NCI-H2029 (cell line): Measurements from ENCODE around the gene STX2.
A peak's percentile ranks its signal among the peaks of the same experiment; 100 is the strongest.
"Not testable (repeated sequence)": the region's sequence is repeated elsewhere in the genome, so short reads cannot be mapped to it uniquely, and the experiment has no call there.

Experiments
- DNase-seq: peaks from one replicate; lab custom pipeline; 2025; lab: John Stamatoyannopoulos, UW

Gene STX2

DNA sequence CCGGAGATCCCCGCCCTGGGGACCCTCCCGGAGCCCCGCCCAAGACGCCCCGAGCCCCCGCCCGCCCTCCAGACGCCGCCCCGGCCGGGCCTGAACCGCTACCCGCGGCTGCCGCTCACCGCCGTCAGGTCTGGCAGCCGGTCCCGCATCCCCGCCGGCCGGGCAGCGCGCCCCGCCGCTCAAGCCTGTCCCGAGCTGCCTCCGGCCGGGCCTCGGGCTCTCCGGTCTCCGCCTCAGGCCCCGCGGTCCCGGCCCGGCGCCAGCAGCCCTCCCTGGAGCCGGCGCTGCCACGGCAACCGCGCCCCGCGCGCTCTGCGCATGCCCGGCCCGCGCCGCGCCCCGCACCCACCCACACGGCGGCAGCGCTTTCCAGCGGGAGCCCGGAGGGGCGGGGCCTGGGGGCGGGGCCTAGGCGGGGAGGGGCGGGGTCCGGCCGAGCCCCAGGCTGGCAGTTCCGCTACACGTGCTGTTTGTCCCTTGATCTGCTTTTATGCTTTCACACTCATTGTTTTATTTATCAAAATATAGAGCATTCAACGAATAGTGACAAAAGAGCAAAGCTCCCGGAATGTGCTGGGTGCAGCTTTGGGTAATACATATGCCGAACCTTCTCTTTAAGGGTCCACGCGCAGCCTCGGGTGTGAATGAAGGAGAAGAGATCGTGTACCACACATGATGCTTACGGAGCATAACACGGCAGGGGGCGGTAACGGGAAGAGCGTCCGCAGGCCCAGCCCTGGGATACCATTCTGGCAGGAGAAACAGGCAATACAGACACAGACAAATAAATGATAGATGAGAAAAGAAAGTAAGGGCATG lies at the start of gene STX2:
STX2 (minus strand) TSS at position 300 of the 819 bp plus-strand sequence; CDS start at position 149, 151 bp downstream.
- DNase-seq: peak; percentile 62

DNA sequence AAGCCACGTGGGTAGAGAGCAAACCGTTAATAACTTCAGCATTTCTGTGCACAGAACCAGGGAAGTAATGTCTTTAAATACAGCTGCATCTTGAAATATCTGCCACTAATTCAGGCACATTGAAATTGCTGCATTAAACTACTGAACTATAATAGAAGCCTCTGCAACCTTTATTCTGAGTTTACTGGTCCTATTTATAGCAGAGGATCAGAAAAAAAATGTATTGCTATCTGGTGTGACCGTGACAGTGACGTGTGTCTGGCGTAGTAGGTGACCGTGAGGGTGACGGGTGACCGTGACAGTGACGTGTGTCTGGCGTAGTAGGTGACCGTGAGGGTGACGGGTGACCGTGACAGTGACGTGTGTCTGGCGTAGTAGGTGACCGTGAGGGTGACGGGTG lies 48.1 kb upstream of the STX2 start:
- not testable (repeated sequence) for DNase-seq

DNA sequence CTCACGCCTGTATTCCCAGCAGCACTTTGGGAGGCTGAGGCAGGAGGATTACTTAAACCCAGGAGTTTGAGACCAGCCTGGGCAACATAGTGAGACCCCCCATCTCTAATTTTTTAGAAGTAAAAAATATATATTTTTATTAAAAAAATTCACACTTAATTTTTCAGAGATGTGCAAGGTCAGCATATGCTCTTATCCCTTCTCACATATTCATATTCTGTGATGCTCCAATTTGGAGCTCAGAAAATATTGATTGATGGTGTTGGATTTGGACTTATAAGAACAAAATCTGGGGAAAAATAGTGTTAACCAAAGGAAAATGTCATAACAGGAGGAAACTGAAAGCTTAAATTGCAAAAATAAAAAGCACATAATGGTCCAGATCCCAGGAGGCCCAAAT lies 42.5 kb upstream of the STX2 start:
- no peak for DNase-seq

DNA sequence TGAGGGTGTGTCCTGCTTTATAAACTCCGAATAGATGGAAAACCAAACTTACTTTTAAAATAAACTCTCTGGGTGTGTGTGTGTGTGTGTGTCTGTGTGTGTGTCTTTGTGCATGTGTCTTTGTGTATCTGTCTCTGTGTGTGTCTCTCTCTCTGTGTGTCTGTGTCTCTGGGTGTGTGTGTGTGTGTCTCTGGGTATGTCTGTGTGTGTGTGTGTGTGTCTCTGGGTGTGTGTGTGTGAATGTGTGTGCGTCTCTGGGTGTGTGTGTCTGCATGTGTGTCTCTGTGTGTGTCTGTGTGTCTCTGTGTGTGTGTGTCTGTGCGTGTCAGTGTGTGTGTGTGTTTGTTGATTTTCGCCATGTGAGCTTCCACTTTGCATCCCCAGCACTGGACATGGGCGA lies 42.0 kb upstream of the STX2 start:
- no peak for DNase-seq

DNA sequence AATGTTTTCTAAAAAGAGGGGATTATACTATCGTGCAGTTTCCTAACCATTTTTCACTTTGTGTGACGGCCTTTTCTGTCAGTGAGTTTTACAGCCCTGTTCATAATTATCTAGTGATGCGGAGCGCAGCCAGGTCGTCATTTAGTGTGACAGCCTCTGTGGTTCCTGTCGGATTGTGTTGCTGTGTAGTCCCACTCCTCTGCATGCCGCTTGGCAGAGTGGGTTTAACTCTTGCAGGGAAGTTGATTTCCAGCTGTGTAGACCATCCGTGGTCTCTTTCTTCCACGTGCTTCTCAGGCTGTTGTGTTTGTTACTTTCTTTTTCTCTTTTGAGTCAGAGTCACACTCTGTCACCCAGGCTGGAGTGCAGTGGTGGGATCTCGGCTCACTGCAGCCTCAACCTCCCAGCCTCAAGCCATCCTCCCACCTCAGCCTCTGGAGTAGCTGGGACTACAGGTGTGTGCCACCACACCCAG lies 41.4 kb upstream of the STX2 start:
- DNase-seq: no peak

DNA sequence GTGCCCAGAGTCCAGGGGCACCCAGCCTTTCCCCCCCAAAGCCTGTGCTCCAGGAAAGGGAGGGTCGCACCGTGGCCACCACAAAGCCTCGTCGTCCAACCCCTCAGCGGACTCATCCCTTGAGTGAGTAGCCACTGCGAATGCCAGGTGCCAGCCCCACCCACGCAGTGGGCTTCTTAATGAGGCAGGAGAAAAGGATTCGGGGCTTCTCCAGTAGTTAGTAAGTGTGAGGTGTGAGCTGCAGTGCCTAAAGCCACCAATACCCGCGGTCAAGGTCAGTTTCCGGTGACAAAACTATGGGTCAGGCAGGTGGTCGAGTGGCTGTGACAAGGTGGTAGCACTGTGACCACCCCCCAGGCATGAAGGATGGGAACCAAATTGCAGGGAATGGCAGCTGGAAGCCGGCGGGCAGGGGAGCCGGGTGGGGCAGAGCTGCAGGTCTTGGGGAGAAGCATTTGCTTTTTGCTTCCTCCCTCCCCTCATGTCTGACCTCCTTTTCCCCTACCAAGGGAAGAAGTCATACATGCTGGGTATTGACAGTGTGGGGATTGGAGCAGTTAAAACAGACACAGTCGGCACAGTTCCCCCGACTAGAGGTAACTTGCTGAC lies 40.8 kb upstream of the STX2 start:
- no peak for DNase-seq

DNA sequence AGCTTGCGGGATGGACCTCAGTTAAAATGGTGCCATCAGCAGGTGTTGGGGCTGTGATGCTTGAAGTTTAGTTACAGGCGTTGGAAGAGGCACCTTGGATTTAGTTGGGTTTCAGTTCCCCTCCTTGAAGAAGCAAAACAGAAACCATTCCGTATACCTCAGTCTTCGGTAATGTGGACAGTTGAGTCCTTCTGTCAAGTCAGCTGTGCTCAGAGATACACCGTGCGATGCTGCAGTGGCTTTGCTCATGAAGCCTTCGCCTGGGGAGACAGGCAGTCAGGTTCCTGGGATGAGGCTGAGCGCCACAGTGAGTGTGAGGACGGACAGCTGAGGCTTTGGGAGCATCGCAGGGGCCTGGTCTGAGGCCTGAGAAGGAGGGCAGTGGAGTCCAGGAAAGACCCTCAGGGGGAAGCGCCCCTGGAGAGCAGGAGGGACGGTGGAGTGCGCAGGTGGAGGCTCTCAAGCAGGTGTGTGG lies 40.2 kb upstream of the STX2 start:
- no peak for DNase-seq

DNA sequence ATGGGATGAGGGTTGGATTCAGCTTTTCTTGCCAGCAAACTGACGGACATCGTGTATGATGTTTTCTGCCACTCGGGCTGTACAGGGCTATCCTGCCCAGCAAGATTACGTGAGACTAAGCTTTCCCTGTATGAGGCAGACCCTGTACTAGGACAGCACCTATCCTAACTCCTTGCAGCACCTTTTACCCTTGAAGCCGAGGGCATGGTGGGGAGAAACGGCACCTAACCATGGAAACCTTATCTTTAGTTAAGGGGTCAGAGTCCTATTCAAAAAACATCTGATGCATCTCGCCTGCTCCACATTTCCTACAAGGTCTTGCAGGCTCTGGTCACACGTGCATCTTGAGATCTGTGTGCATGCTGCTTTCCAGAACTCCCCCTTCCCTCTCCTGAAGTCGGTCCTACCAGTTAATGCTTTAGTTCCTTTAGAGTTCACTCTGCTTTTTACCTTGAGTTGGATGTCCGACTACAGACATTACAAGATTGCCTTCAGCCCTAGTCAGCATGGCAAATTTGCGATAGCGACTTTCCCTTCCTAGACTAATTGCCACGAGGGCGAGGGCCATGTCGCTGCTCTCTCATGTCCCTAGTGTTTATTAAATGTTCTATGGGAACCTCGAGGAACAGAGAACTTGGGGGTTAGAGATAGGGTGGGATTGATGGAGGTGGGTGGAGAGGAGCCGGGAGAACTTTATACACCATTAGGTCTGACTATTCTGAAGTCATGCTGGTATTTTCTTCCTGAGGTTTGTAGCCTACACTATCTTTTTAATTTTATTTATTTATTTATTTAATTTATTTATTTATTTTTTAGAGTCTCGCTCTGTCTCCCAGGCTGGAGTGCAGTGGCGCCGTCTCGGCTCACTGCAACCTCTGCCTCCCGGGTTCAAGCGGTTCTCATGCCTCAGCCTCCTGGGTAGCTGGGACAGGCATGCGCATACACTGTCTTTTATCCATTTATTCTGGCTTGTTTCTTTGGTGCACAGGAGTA lies 39.4 kb upstream of the STX2 start:
- no peak for DNase-seq

DNA sequence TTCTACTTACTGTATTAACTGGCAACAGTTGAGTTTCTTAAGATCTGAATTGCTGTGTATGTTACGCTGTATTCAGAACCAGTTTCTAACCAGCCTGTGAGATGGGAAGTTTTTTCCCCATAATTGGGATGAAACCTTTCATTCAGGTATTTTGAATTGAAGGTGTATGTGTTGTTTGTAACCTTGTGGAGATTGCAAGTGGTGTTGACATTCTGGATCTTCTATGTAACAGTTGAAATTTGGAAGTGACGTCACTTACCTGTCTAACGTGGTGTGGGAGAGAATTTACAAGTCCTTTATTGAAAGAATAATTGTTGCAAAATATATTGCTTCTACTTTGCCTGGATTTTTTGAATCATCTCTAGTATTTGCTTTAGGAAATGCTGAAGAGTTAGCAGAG lies 38.3 kb upstream of the STX2 start:
- DNase-seq: no peak

DNA sequence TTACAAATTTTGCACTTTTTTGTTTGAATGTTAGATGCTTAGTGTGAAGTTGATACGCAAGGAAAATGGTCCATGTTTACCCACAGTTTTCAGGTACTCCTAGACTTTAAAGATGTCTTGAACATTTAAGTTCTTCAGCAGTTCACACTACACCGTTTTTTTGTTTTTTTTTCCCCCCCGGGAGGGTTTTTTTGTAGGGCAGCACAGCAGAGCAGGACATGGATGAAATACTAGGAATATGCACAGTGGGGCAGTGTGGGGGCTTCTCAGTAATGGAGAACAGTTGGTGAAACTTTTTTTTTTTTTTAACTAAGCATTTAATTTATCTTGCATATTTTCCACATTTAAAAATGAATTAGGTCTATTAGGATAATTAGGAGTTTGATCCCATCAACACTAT lies 37.7 kb upstream of the STX2 start:
- DNase-seq: no peak

DNA sequence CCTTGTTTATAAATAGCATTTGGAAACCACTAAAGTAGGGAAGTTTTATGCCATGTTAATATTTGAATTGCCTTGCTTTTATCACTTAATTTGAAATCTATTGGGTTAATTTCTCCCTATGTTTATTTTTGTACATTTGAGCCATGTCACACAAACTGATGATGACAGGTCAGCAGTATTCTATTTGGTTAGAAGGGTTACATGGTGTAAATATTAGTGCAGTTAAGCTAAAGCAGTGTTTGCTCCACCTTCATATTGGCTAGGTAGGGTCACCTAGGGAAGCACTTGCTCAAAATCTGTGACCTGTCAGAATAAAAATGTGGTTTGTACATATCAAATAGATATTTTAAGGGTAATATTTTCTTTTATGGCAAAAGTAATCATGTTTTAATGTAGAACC lies 37.2 kb upstream of the STX2 start:
- no peak for DNase-seq

DNA sequence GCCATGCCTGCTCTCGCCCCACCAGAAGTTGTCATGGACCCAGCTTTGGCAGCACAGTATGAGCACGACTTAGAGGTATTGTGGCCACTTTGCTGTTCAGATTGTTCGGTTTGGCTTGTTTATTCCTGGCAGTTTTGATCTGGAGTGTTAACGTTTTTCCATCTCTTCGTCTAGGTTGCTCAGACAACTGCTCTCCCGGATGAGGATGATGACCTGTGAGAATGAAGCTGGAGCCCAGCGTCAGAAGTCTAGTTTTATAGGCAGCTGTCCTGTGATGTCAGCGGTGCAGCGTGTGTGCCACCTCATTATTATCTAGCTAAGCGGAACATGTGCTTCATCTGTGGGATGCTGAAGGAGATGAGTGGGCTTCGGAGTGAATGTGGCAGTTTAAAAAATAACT lies 36.7 kb upstream of the STX2 start:
- not testable (repeated sequence) for DNase-seq

DNA sequence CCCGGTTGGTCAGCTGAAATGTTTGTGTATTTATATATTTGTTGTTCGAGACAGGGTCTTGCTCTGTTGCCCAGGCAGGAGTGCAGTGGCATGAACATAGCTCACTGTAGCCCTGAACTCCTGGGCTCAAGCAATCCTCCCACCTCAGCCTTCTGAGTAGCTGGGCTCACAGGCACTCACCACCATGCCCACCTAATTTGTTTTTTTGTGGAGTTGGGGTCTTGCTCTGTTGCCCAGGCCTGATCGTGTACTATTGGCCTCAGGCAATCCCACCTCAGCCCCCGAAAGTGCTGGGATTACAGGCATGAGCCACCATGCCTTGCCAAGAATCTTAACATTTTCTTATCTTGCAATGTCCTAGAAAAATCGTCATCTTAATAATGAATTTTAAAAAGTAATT lies 36.1 kb upstream of the STX2 start:
- DNase-seq: no peak

DNA sequence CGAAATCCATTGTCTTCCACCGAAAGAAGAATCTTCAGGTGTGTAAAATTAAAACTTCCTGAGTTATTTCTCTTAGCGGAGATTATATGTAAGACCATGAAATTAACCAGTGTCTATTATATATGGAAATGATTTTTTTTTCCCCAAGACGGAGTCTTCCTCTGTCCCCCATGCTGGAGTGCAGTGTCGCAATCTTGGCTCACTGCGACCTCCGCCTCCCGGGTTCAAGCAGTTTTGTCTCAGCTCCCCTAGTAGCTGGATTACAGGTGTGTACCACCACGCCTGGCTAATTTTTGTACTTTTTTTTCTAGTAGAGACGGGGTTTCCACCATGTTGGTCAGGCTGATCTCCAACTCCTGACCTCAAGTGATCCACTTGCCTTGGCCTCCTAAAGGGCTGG lies 35.6 kb upstream of the STX2 start:
- DNase-seq: no peak

DNA sequence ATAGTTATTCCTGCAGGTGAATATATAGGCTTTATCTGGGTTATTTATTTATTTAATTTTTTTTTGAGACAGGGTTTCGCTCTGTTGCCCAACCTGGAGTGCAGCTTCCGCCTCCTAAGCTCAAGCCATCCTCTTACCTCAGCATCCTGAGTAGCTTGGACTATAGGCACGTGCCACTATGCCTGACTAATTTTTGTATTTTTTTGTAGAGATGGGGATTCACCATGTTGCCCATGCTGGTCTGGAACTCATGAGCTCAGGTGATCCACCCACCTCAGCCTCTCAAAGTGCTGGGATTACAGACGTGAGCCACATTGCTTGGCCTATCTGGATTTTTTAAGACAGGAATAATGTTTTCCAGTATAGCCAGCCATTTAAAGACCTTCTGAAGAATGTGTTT lies 34.8 kb upstream of the STX2 start:
- no peak for DNase-seq

DNA sequence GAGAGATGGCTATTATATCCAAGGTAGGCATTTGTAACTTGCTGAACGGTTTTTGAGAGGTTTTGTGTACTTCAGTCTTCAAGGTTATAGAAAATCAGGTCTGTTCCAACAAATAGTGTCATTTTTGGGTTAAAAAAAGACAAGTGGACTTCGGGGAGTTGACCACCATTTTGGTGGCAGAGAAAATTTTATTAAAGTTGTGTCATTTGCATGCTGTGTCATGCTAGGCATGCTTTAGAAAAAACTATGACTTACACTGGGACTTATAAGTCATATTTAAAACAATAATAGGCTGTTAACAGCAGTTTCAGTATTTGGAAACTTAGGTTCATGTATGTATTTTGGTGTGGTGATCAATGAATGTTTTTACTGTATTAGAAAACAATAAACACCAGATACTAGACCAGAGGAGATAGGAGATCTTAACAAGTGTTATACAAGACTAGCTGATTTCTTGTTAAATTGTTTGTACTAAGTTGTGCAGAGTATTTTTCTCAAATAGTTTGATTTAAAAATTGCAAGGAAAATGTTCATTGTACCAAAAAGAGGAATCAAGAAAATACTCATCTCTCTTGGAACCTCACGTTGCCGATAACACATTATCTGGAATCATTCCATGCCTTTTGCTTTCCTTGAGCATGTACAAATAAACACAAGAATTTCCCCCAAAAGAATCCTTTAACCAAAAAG lies 34.2 kb upstream of the STX2 start:
- no peak for DNase-seq

DNA sequence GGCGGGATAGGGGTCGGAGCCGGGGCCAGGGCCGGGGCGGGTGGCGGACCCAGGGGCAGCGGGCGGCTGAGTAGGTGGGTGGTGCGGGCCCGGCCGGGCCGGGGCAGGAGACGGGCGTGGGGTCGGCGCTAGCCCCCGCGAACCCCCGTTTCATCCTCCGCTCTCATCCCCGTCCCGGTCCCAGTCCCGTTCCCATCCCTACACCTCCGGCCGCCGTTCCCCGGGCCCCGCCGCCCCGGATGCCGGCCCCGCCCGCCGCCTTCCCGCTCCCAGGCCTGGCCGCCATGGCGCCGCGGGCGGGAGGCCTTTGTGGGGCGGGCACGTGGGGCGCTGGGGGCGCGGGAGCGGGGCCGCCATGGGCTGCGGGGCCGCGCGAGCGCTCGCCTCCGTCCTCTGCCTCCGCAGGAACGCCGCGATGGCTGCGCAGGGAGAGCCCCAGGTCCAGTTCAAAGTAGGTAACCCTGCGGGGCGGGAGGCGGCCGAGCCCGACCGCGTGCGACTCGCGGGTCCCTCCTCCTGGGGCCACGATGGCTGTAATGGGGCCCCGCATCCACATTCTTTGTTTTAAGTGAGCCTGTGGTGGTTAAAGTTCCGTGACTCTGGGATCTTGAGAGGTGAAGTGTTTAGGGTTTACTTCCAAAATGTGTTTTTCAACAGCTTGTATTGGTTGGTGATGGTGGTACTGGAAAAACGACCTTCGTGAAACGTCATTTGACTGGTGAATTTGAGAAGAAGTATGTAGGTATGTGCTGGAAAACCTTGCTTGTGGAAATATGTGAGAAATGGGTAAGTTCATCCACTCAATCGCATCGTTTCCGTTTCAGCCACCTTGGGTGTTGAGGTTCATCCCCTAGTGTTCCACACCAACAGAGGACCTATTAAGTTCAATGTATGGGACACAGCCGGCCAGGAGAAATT lies 33.4 kb upstream of the STX2 start:
- DNase-seq: no peak

DNA sequence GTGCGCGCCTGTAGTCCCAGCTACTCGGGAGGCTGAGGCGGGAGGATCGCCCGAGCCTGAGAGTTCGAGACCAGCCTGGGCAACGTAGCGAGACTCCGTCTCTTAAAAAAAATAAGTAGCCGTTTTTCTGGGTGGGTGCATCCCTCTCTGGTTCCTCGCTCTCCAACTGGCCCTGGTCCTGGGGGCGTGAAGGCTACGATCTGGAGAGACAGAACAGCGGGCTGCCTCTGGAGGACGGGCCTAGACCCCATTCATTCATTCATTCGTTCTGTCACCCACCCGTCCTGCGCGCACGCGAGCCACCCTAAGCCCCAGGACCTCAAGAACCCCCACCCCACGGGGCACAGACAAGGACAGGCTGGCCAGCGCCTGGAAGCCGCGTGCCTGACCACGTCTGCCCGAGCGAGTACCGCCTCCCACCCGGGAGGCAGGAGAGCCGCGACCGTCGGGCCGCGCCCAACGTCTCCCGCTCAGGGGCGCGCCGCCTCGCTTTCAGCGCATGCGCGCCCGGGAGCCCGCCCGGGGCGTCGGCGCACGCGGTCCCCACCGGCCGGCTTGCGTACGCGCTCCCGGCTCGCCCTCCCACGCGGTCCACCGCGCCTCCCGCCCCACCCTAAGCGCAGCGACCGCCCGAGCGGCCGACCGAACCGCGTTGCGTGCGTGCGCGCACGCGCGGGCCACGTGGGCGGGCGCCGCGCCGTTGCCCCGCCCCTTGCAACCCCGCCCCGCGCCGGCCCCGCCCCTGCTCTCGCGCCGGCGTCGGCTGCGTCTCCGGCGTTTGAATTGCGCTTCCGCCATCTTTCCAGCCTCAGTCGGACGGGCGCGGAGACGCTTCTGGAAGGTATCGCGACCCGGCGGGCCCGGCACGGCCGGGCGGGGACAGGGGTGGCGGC lies 32.5 kb upstream of the STX2 start, which contains the start of gene RAN:
RAN (plus strand) TSS at position 781 of the 893 bp plus-strand sequence. CDS start 528 bp downstream, outside the sequence.
- peak; percentile 91 for DNase-seq
